Measurements from ENCODE around the gene CERS6. TPM values are rescaled to one million over a fixed set of nuclear protein-coding genes. Genes with fewer than 3 reads are reported as not detected.

CERS6 gene
- total and polyA plus RNA-seq, 10 donors = 2.5 to 22.3 (median 12.8) TPM

DNA sequence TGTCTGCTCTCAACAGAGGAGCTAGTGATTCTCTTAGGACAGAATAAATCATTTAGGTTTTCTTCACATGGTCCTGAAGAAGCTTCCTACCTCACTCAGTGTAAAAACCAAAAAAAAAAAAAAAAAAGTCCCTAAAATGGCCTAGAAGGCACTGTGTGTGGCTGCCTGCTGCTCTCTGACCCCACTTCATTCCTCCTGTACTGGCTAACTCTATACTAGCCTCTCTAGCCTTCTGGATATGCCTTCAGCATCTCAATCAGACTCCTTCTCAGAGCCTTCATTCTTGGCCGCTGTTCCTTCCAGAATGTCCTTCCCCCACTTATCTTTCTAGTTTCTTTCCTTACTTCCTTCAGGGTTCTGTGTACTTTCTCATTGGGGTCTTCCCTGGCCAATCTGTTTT is 82.1 kb downstream of the CERS6 start:
- TF ChIP-seq POLR2AphosphoS5 (IDR thresholded peaks at IDR 0.05) (no peak), POLR2A (IDR thresholded peaks at IDR 0.05) (no peak)
- TF ChIP-seq, protein P1, sequence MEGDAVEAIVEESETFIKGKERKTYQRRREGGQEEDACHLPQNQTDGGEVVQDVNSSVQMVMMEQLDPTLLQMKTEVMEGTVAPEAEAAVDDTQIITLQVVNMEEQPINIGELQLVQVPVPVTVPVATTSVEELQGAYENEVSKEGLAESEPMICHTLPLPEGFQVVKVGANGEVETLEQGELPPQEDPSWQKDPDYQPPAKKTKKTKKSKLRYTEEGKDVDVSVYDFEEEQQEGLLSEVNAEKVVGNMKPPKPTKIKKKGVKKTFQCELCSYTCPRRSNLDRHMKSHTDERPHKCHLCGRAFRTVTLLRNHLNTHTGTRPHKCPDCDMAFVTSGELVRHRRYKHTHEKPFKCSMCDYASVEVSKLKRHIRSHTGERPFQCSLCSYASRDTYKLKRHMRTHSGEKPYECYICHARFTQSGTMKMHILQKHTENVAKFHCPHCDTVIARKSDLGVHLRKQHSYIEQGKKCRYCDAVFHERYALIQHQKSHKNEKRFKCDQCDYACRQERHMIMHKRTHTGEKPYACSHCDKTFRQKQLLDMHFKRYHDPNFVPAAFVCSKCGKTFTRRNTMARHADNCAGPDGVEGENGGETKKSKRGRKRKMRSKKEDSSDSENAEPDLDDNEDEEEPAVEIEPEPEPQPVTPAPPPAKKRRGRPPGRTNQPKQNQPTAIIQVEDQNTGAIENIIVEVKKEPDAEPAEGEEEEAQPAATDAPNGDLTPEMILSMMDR (IDR thresholded peaks at IDR 0.05 in 8 of 11, conservative IDR thresholded peaks at IDR 0.05 in 3 of 11) = no peak
- Histone ChIP-seq H3K4me3 (no peak overlapping the region), H3K4me1 (peaks cover 0 to 19% (median 0%) of the 10 kb centered on the region in 6 donors), H3K36me3 (peaks cover 0 to 4% (median 0%) of the 10 kb centered on the region in 6 donors), H3K27me3 (replicated peaks in 1 of 7) (no peaks in the 10 kb centered on the region), H3K9me3 (peaks cover 0 to 24% (median 21%) of the 10 kb centered on the region in 8 donors), H3K27ac (no peak overlapping the region)
- intact Hi-C loops (cut with DNase I; ENCODE audit: low total_unique reads) = no loop called here
- no peak for DNase-seq
- WGBS, 5 donors = 94 to 100% (median 97%) methylated on average over 1 of the region's 1 CpG

DNA sequence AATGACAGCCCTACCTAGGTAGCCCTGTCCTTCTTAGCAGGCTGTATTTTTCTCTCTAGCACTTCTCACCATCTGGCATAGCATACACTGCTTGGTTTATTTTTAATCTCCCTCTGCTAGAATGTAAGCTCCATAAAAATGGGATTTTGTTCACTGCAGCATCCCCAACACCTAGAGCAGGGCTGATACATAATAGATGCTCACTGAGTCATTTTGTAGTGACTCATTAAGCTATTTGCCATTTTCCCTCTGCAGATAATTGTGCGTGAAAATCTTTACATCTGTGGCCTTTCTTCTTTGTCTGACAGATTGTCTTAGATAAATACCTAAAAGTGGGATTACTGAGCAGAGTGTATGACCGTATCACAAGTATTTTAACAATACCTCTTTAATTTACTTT is 82.5 kb downstream of the CERS6 start:
- TF ChIP-seq POLR2A (IDR thresholded peaks at IDR 0.05) (no peak), POLR2AphosphoS5 (IDR thresholded peaks at IDR 0.05) (no peak)
- TF ChIP-seq, protein P1 (IDR thresholded peaks at IDR 0.05 in 8 of 11, conservative IDR thresholded peaks at IDR 0.05 in 3 of 11) = no peak
- no peak overlapping the region for H3K27ac ChIP-seq
- intact Hi-C loops (cut with DNase I; ENCODE audit: low total_unique reads) = no loop called here
- 92 to 96% (median 93%) methylated on average over 2 of the region's 2 CpGs for WGBS, 5 donors
- H3K4me1 ChIP-seq = peaks cover 0 to 17% (median 0%) of the 10 kb centered on the region in 6 donors
- H3K9me3 ChIP-seq = peaks cover 0 to 24% (median 21%) of the 10 kb centered on the region in 8 donors
- H3K27me3 ChIP-seq (replicated peaks in 1 of 7) = no peaks in the 10 kb centered on the region
- no peak overlapping the region for H3K4me3 ChIP-seq
- H3K36me3 ChIP-seq = peaks cover 0 to 4% (median 0%) of the 10 kb centered on the region in 6 donors
- no peak for DNase-seq

DNA sequence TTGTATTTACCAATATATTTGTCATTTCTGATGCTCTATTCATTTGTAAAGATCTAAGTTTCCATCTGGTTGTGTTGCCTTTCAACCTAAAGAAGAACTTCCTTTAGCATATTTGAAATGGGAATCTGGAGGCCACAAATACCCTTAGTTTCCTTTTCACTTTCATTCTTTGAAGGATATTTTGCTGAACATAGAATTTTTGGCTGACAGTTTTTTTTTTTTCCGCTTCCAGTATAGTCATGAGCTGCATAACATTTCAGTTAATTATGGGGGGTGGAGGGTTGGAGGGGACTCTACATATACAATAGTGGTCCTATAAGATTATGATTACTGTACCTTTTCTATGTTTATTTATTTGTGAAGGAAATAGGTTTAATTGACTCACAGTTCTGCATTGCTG is 83.9 kb downstream of the CERS6 start:
- H3K4me1 ChIP-seq = peaks cover 0 to 10% (median 0%) of the 10 kb centered on the region in 6 donors
- WGBS, 5 donors = 88 to 97% (median 92%) methylated on average over 1 of the region's 1 CpG
- intact Hi-C loops (cut with DNase I; ENCODE audit: low total_unique reads) = no loop called here
- TF ChIP-seq, protein P1 (IDR thresholded peaks at IDR 0.05 in 8 of 11, conservative IDR thresholded peaks at IDR 0.05 in 3 of 11) = no peak
- TF ChIP-seq POLR2AphosphoS5 (IDR thresholded peaks at IDR 0.05) (no peak), POLR2A (IDR thresholded peaks at IDR 0.05) (no peak)
- no peak for DNase-seq
- peaks cover 0 to 4% (median 0%) of the 10 kb centered on the region in 6 donors for H3K36me3 ChIP-seq
- no peak overlapping the region for H3K4me3 ChIP-seq
- H3K9me3 ChIP-seq = peaks cover 0 to 24% (median 21%) of the 10 kb centered on the region in 8 donors
- H3K27ac ChIP-seq = no peak overlapping the region
- no peaks in the 10 kb centered on the region for H3K27me3 ChIP-seq (replicated peaks in 1 of 7)

DNA sequence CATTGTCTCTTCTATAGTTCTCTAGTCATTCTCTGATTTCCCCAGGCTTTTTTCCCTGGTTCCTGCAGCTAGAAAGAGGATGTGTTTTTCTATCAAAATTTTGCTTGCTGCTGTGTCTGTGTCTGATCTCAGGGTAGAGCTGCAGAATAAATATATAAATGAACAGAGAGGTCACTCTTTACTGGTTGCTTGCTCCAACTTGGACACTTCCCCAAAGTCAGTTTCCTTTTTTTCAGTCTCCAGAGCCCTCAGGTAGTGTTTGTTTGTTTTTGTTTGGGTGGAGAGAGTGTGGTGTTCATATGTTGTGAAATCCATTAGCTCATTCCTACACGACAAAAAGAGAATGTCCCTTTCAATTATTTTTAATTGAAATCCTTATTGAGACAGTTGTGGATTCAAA is 85.8 kb downstream of the CERS6 start:
- no peak for DNase-seq
- Histone ChIP-seq H3K27me3 (replicated peaks in 1 of 7) (no peaks in the 10 kb centered on the region), H3K36me3 (peaks cover 0 to 4% (median 0%) of the 10 kb centered on the region in 6 donors), H3K27ac (no peak overlapping the region), H3K9me3 (peaks cover 0 to 24% (median 21%) of the 10 kb centered on the region in 8 donors), H3K4me3 (no peak overlapping the region), H3K4me1 (peaks cover 0 to 21% (median 0%) of the 10 kb centered on the region in 6 donors)
- 40 to 74% (median 61%) methylated on average over 1 of the region's 1 CpG for WGBS, 5 donors
- intact Hi-C loops (cut with DNase I; ENCODE audit: low total_unique reads) = no loop called here
- TF ChIP-seq POLR2A (IDR thresholded peaks at IDR 0.05) = no peak
- no peak for TF ChIP-seq POLR2AphosphoS5 (IDR thresholded peaks at IDR 0.05)
- TF ChIP-seq, protein P1 (IDR thresholded peaks at IDR 0.05 in 8 of 11, conservative IDR thresholded peaks at IDR 0.05 in 3 of 11) = no peak

Measured in spleen (tissue), 11 donors.